K562 (cell line): ENCODE measurements around the gene VASH2. TPM values are rescaled to one million over a fixed set of nuclear protein-coding genes. Genes with fewer than 3 reads are reported as not detected.

Experiments used
- C11orf30 ChIP-seq: fragments of 450-650 bp; IDR thresholded peaks from 2 replicates; pipeline ENCODE4 v1.6.1; 2016; ENCODE audit warnings: low read depth, mild to moderate bottlenecking
- CCAR2 ChIP-seq: fragments of 200-400 bp; formaldehyde crosslinking; IDR thresholded peaks from 2 replicates; pipeline ENCODE4 v1.6.1; 2017; ENCODE audit warnings: mild to moderate bottlenecking, low read depth, low read length
- DDX20 ChIP-seq: fragments of 450-650 bp; IDR thresholded peaks from 2 replicates; pipeline ENCODE4 v1.6.1; 2016; ENCODE audit warnings: missing genetic modification characterization, low read depth, mild to moderate bottlenecking, missing compliant biosample characterization, moderate library complexity
- MAFF ChIP-seq: IDR thresholded peaks from 2 replicates; pipeline ENCODE4 v1.6.1; 2012; ENCODE audit warnings: low read length, improper control_type of control experiment
- NFE2 ChIP-seq: IDR thresholded peaks from 2 replicates; pipeline ENCODE4 v1.6.1; 2014; ENCODE audit warnings: antibody characterized with exemption, low read depth
- NFE2L1 ChIP-seq: fragments of 450-650 bp; IDR thresholded peaks from 2 replicates; pipeline ENCODE4 v1.6.1; 2016; ENCODE audit warnings: missing genetic modification characterization, low read depth, mild to moderate bottlenecking, missing compliant biosample characterization, moderate library complexity, borderline replicate concordance
- NFXL1 ChIP-seq: fragments of 450-650 bp; formaldehyde crosslinking; IDR thresholded peaks from 2 replicates; pipeline ENCODE4 v1.4.0; 2021; ENCODE audit warnings: mild to moderate bottlenecking
- PPARD ChIP-seq: fragments of 250-450 bp; sonication (Bioruptor Pico); IDR thresholded peaks from 2 replicates; pipeline ENCODE4 v1.8.0; 2022; ENCODE audit warnings: inconsistent platforms, mild to moderate bottlenecking, moderate library complexity
- SIN3A ChIP-seq, 2 experiments: fragments of 150-350 bp in 1 of 2; IDR thresholded peaks; 2 replicates each; pipeline ENCODE4 v1.6.1; 2011 to 2016; ENCODE audit warnings: borderline replicate concordance in 2 of 2, low read depth in 2 of 2, low read length in 2 of 2, mild to moderate bottlenecking in 2 of 2, moderate library complexity in 2 of 2; ENCODE audit not compliant: control insufficient read depth in 1 of 2
- SMARCA4 ChIP-seq: fragments of 450-650 bp; IDR thresholded peaks from 2 replicates; pipeline ENCODE4 v1.6.1; 2016
- TCFL5 ChIP-seq: fragments of 250-450 bp; sonication (Bioruptor Pico); conservative IDR thresholded peaks from 2 replicates; pipeline ENCODE4 v1.6.1; 2021; ENCODE audit warnings: mild to moderate bottlenecking, moderate library complexity, matching md5 sums
- YY1 ChIP-seq, 3 experiments: IDR thresholded peaks; 2 replicates each; pipeline ENCODE4 v1.6.1; 2011; ENCODE audit warnings: low read length in 2 of 3, mild to moderate bottlenecking in 2 of 3, moderate library complexity in 2 of 3, borderline replicate concordance in 1 of 3, control low read depth in 1 of 3, low read depth in 1 of 3; ENCODE audit not compliant: insufficient read depth in 3 of 3, insufficient replicate concordance in 2 of 3, control insufficient read depth in 1 of 3, insufficient read length in 1 of 3; ENCODE audit errors: extremely low read depth in 1 of 3
- ZNF224 ChIP-seq: sonication (generic); formaldehyde crosslinking; IDR thresholded peaks from 2 replicates; pipeline ENCODE4 v1.8.0; 2022; ENCODE audit warnings: mild to moderate bottlenecking, missing genetic modification reagents
- ZNF696 ChIP-seq: fragments of 250-450 bp; sonication (Bioruptor Pico); conservative IDR thresholded peaks from 2 replicates; pipeline ENCODE4 v1.4.0; 2020; ENCODE audit warnings: mild to moderate bottlenecking, moderate library complexity
- polyA plus RNA-seq, 8 experiments: library from polyadenylated mRNA; depleted of rRNA in 4 of 8; stranded (reverse) in 5 of 8; unstranded in 3 of 8; fragments of >200 nt; fragmentation: Nextera tagmentation in 2 of 8; fragmentation: Illumina TruSeq in 1 of 8; extraction: Ambion mirVana in 2 of 8; extraction: Trizol in 1 of 8; gene quantifications; 2 replicates each; pipeline versions ENCODE4 v1.2.1 to v1.2.3, GENCODE V29; 2011 to 2014; ENCODE audit warnings: inconsistent platforms in 1 of 8, missing spikeins in 1 of 8
- total RNA-seq, 7 experiments: library from RNA; depleted of rRNA in 6 of 7; stranded (reverse); fragments of >200 nt in 6 of 7; fragmentation: Illumina TruSeq in 2 of 7; extraction: Trizol in 2 of 7; gene quantifications; 2 replicates each; pipeline versions ENCODE4 v1.2.1 to v1.2.3, GENCODE V29; 2011 to 2021; ENCODE audit warnings: low replicate concordance in 1 of 7
- TF ChIP-seq, protein P1 (sequence below): fragments of 450-650 bp; IDR thresholded peaks from 2 replicates; pipeline ENCODE4 v1.6.1; 2016; ENCODE audit warnings: mild to moderate bottlenecking
- TF ChIP-seq, protein P2 (sequence below): fragments of 250-450 bp; sonication (Bioruptor Pico); IDR thresholded peaks from 2 replicates; pipeline ENCODE4 v1.5.0; 2021; ENCODE audit warnings: mild to moderate bottlenecking, borderline replicate concordance
- TF ChIP-seq, protein P3 (sequence below): sonication (generic); formaldehyde crosslinking; IDR thresholded peaks from 2 replicates; pipeline ENCODE4 v1.8.1; 2023; ENCODE audit warnings: mild to moderate bottlenecking, missing genetic modification reagents

VASH2 gene
- total and polyA plus RNA-seq, 9 of the 15 experiments (the other 6 are each of a cell fraction or from before 2014, with no cell fraction given) = 0.04 to 0.40 (median 0.10) TPM; not detected in 1

DNA sequence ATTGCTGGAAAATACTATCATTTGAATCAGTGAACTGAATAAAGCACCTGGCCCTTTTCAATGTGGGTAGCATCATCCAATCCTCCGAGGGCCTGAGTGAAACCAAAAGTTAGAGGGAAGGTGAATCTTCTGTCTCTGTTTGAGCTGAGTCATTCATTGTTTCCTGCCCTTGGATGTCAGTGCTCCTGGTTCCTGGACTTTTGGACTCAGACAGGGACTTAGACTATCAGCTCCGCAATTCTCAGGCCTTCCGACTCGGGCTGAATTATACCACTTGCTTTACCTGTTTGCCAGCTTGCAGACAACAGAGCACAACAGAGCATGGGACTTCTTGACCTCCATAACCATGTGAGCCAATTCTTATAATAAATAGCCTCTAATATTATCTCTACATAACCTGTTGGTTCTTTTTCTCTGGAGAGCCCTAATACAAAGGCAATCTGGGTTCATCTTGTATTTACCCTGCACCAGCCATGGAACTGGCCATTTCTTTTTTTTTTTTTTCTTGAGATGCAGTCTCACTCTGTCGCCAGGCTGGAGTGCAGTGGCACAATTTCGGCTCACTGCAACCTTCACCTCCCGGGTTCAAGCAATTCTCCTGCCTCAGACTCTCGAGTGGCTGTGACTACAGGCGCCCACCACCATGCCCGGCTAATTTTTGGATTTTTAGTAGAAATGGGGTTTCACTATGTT, 19.2 kb upstream of the VASH2 start (continued):
- peak; percentile 52; the same call in 1 of the 2 replicates for TF ChIP-seq NFE2L1 (tag)
- no peak for TF ChIP-seq ZNF224
- TF ChIP-seq DDX20 (tag) = no peak
- 0 out of 2 replicates have a peak, but pooled peaks have one; percentile 19 for TF ChIP-seq SMARCA4
- TF ChIP-seq MAFF = peak; percentile 38; the same call in 1 of the 2 replicates
- TF ChIP-seq PPARD (CRISPR knock-in tag) = no peak
- TF ChIP-seq NFE2 = peak; percentile 57; the same call in 1 of the 2 replicates
- no peak for TF ChIP-seq ZNF696
- TF ChIP-seq, protein P1, sequence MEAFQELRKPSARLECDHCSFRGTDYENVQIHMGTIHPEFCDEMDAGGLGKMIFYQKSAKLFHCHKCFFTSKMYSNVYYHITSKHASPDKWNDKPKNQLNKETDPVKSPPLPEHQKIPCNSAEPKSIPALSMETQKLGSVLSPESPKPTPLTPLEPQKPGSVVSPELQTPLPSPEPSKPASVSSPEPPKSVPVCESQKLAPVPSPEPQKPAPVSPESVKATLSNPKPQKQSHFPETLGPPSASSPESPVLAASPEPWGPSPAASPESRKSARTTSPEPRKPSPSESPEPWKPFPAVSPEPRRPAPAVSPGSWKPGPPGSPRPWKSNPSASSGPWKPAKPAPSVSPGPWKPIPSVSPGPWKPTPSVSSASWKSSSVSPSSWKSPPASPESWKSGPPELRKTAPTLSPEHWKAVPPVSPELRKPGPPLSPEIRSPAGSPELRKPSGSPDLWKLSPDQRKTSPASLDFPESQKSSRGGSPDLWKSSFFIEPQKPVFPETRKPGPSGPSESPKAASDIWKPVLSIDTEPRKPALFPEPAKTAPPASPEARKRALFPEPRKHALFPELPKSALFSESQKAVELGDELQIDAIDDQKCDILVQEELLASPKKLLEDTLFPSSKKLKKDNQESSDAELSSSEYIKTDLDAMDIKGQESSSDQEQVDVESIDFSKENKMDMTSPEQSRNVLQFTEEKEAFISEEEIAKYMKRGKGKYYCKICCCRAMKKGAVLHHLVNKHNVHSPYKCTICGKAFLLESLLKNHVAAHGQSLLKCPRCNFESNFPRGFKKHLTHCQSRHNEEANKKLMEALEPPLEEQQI = no peak
- no peak for TF ChIP-seq SIN3A (IDR thresholded peaks at IDR 0.05; ENCODE audit: borderline replicate concordance in 2 of 2, control insufficient read depth in 1 of 2, low read depth in 2 of 2, low read length in 2 of 2)
- TF ChIP-seq C11orf30 = peak; percentile 61; the same call in 1 of the 2 replicates
- TF ChIP-seq, protein P2, sequence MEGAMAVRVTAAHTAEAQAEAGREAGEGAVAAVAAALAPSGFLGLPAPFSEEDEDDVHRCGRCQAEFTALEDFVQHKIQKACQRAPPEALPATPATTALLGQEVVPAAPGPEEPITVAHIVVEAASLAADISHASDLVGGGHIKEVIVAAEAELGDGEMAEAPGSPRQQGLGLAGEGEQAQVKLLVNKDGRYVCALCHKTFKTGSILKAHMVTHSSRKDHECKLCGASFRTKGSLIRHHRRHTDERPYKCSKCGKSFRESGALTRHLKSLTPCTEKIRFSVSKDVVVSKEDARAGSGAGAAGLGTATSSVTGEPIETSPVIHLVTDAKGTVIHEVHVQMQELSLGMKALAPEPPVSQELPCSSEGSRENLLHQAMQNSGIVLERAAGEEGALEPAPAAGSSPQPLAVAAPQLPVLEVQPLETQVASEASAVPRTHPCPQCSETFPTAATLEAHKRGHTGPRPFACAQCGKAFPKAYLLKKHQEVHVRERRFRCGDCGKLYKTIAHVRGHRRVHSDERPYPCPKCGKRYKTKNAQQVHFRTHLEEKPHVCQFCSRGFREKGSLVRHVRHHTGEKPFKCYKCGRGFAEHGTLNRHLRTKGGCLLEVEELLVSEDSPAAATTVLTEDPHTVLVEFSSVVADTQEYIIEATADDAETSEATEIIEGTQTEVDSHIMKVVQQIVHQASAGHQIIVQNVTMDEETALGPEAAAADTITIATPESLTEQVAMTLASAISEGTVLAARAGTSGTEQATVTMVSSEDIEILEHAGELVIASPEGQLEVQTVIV (CRISPR knock-in tag) = no peak
- TF ChIP-seq YY1 (IDR thresholded peaks at IDR 0.05; ENCODE audit: borderline replicate concordance in 1 of 3, control insufficient read depth in 1 of 3, extremely low read depth in 1 of 3, insufficient read depth in 3 of 3, insufficient read length in 1 of 3, insufficient replicate concordance in 2 of 3, low read depth in 1 of 3, low read length in 2 of 3) = no peak
- no peak for TF ChIP-seq TCFL5 (CRISPR knock-in tag)
- no peak for TF ChIP-seq NFXL1 (CRISPR knock-in tag)
- TF ChIP-seq CCAR2 = no peak
- TF ChIP-seq, protein P3, sequence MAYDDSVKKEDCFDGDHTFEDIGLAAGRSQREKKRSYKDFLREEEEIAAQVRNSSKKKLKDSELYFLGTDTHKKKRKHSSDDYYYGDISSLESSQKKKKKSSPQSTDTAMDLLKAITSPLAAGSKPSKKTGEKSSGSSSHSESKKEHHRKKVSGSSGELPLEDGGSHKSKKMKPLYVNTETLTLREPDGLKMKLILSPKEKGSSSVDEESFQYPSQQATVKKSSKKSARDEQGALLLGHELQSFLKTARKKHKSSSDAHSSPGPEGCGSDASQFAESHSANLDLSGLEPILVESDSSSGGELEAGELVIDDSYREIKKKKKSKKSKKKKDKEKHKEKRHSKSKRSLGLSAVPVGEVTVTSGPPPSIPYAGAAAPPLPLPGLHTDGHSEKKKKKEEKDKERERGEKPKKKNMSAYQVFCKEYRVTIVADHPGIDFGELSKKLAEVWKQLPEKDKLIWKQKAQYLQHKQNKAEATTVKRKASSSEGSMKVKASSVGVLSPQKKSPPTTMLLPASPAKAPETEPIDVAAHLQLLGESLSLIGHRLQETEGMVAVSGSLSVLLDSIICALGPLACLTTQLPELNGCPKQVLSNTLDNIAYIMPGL (CRISPR knock-in tag) = no peak
